ENCODE data around the gene OR5H1. TPM values are rescaled to one million over a fixed set of nuclear protein-coding genes. Genes with fewer than 3 reads are reported as not detected.

The OR5H1 gene
- total RNA-seq, 3 donors from 2014 or later = not detected

GRCh38 chr3:98171071-98171470 lies 40.5 kb downstream of the OR5H1 start:
- Histone ChIP-seq H3K36me3 (ENCODE audit: low read depth) (no peaks in the 10 kb centered on the region), H3K9me3 (peaks cover 5% of the 10 kb centered on the region), H3K4me3 (no peak overlapping the region), H3K4me1 (ENCODE audit: low read depth) (no peaks in the 10 kb centered on the region)
- intact Hi-C loops (cut with DNase I, micrococcal nuclease) = no loop called here
- ATAC-seq = no peak
- DNase-seq = no peak
- TF ChIP-seq CTCF (IDR thresholded peaks at IDR 0.05) = no peak

DNA sequence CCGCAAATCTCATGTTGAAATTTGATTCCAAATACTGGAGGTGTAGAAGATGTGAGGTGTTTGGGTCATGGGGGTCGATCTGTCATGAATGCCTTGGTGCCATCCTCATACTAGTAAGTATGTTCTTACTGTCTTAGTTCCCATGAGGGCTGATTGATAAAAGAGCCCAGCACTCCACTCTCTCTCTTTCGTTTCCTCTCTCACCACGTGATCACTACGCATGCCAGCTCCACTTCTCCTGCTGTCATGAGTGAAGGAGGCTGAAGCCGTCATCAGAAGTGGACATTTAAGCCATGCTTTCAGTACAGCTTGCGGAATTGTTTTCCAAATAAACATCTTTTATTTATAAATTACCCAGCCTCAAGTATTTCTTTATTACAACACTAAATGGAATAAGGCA lies 42.1 kb downstream of the OR5H1 start:
- TF ChIP-seq CTCF (IDR thresholded peaks at IDR 0.05) = no peak
- no peaks in the 10 kb centered on the region for H3K36me3 ChIP-seq (ENCODE audit: low read depth)
- intact Hi-C loops (cut with DNase I, micrococcal nuclease) = no loop called here
- H3K9me3 ChIP-seq = peaks cover 5% of the 10 kb centered on the region
- H3K4me1 ChIP-seq (ENCODE audit: low read depth) = no peaks in the 10 kb centered on the region
- ATAC-seq = no peak
- no peak overlapping the region for H3K4me3 ChIP-seq
- no peak for DNase-seq

GRCh38 chr3:98180319-98180890 lies 49.9 kb downstream of the OR5H1 start:
- no peak for DNase-seq
- no peak for ATAC-seq
- Histone ChIP-seq H3K4me1 (ENCODE audit: low read depth) (no peaks in the 10 kb centered on the region), H3K9me3 (no peaks in the 10 kb centered on the region), H3K36me3 (ENCODE audit: low read depth) (no peaks in the 10 kb centered on the region), H3K4me3 (no peak overlapping the region)
- no peak for TF ChIP-seq CTCF (IDR thresholded peaks at IDR 0.05)
- intact Hi-C loops (cut with DNase I, micrococcal nuclease) = no loop called here

- TF ChIP-seq CTCF (IDR thresholded peaks at IDR 0.05) = no peak
- Histone ChIP-seq H3K4me1 (ENCODE audit: low read depth) (no peaks in the 10 kb centered on the region), H3K4me3 (no peak overlapping the region), H3K36me3 (ENCODE audit: low read depth) (no peaks in the 10 kb centered on the region), H3K9me3 (no peaks in the 10 kb centered on the region)
- no peak for ATAC-seq
- DNase-seq = no peak
- intact Hi-C loops (cut with DNase I, micrococcal nuclease) = no loop called here
Observed at GRCh38 chr3:98182196-98182595, 51.7 kb downstream of the OR5H1 start.

DNA sequence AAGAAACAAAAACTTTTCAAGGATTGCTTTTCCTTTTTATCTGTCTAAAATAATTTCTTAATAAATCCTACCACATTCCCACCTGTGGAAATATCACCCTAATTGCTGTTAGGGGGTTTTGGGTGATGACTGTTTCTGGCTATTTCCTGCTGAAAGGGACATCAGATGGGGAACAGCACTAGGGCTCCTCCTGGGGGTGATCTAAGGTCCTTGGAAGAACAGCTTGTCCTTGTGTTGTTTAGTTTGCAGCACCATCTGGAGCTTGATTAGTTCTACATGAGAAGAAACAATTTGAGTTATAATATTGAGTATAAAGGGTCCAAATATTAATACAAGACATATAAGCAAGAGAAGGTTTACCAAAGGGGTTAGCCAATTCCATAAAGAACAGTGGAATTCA lies 54.7 kb downstream of the OR5H1 start:
- no peak for TF ChIP-seq CTCF (IDR thresholded peaks at IDR 0.05)

More for the DNA sequence above, 54.7 kb downstream of the OR5H1 start:
- intact Hi-C loops (cut with DNase I, micrococcal nuclease) = no loop called here
- H3K4me3 ChIP-seq = no peak overlapping the region
- no peaks in the 10 kb centered on the region for H3K4me1 ChIP-seq (ENCODE audit: low read depth)
- H3K9me3 ChIP-seq = no peaks in the 10 kb centered on the region
- DNase-seq = no peak
- no peak for ATAC-seq
- H3K36me3 ChIP-seq (ENCODE audit: low read depth) = no peaks in the 10 kb centered on the region

Other genes with a start within 250 kb of the OR5H1 start
- gene RIOX2, start 158.3 kb upstream of the OR5H1 start, total RNA-seq = 10 to 100 TPM; 13.5 to 20.8 (median 20.7) TPM
- gene GABRR3, start 95.4 kb upstream of the OR5H1 start, total RNA-seq = not detected
- gene OR5AC2, start 43.5 kb upstream of the OR5H1 start, total RNA-seq = not detected
- gene OR5H14, start 16.8 kb downstream of the OR5H1 start, total RNA-seq = not detected
- not detected for gene OR5H15, start 36.0 kb downstream of the OR5H1 start, total RNA-seq
- not detected for gene OR5H6, start 133.5 kb downstream of the OR5H1 start, total RNA-seq
- not detected for gene OR5H2, start 151.8 kb downstream of the OR5H1 start, total RNA-seq
- not detected for gene OR5K4, start 223.1 kb downstream of the OR5H1 start, total RNA-seq

Measured in mucosa of descending colon (tissue), 3 donors.